Left kidney (tissue), 2 donors: Measurements from ENCODE around the gene ACSL5. TPM values are rescaled to one million over a fixed set of nuclear protein-coding genes. Genes with fewer than 3 reads are reported as not detected.
A peak's percentile ranks its signal among the peaks of the same experiment; 100 is the strongest.

Experiments
- DNase-seq: peaks from one replicate; pipeline ENCODE4 v3.0.0-alpha.2; 2013
- polyA plus RNA-seq: library from polyadenylated mRNA; unstranded; fragments of 120-200 nt; gene quantifications from one replicate; pipeline ENCODE4 v1.2.1, GENCODE V29; 2013; ENCODE audit not compliant: insufficient read length

Gene ACSL5
- polyA plus RNA-seq, 1 donor = 4.7 TPM

DNA sequence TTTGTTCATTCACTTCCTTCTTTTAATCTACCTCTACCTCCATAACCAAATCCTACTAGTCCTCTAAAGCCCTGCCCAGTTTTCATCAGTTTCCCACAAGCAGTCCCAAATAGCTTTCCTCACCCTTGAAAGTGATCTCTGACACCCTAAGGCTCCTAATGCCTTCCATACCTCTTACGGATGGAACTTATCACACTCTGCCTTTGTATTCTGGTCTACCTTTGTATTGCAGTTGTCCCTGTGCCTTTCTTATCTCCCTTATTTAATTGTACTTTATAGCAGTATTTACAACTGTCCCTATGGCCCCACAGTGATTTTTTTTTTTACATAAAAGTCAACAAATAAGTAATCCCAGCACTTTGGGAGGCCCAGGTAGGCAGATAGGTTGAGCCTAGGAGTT lies 33.8 kb downstream of the ACSL5 start:
- DNase-seq = no peak

DNA sequence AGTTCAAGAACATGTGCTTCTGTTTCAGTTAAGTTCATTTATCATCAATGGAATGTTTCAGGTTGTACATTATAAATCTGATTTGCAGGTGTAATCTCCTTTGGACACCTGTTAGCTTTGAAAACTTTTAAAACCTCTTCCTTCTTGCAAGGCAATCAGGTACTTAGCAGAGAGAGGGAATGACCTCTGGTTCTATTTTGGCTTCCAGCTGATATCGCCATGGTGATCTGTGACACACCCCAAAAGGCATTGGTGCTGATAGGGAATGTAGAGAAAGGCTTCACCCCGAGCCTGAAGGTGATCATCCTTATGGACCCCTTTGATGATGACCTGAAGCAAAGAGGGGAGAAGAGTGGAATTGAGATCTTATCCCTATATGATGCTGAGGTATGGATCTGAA lies 35.4 kb downstream of the ACSL5 start:
- no peak for DNase-seq

DNA sequence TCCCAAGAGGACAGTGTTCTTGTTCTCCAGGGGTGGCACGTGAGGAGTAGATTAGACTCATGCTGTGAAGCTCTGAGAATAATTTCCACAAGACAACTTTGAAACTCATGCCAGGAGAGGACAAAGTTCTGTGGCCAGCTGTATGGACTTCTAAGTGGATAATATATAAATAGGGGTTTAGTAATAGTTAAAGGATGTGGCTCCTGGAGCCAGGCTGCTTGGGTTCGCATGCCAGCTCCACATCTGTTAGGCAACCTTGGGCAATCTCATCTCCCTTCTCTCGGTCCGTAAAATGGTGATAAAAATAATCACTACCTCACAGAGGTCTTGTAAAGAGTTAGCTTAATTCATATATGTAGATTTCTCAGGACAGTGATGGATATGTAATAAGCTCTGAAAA lies 35.8 kb downstream of the ACSL5 start:
- DNase-seq = no peak

DNA sequence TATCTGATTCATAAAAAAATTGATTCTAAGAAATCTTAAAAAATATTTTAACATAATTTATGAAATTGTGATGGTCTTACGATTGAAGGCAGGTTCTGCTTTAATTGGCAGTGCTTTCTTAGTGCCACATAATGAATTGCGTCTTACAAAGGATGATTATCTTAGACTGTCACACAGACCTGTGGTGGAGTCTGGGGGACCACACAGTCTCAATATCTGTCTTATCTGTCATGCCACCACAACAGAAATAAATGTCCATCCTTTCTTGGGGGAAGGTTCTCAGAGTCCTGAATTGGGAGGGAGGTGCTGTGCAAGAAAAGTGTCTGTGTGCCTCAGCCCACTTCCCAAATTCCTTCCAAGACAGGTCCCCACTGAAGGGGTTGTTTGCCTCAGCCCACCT lies 38.8 kb downstream of the ACSL5 start:
- DNase-seq = no peak

DNA sequence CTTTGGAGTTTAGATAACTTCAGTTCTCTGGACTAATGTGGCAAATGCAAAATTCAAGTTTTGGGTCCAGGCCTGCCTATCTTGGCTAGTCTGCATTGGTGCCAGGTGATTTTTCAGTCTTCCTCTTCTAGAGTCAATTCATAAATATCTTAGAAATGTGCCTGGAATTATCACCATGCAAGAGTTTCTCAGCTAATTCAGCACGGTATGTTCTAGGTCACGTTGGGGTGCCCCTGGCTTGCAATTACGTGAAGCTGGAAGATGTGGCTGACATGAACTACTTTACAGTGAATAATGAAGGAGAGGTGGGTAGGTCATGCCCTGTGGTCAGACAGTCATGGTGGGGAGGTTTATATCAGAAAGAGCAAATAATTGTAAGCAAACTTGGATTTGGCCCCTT lies 47.8 kb downstream of the ACSL5 start:
- no peak for DNase-seq

DNA sequence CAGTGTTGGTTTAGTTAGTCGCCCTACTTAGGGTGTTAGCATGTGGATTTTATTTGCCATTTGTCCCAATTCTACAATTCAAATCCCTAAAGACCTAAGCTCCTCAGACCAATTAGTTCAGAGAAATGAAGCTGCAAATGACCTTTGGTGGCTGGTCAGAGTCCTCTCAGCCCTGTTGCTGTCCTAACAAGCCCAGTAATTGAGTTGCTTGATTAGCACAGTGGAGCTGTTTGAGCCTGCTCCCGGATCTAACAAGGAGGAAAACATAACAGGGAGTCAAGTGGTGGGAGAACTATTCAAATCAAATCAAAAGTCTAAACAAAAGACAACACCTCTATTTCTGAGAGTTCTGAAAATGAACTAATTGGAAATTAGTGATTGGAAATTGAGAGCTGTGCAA lies 50.7 kb downstream of the ACSL5 start:
- DNase-seq = no peak

DNA sequence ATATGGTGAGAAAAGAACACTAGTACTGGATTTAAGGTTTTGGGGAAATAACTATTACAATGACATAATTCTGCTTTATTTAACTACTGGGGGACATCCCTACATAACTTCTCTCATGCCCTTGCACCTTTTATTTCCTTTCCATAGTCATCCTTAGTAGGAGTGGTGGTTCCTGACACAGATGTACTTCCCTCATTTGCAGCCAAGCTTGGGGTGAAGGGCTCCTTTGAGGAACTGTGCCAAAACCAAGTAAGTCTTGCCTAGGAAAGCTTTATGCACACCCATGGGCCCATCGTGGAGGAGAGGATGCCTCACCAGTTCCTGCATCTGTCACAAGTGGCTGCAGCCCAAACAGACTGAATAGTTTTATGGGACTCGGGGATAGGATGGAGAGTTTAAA lies 52.2 kb downstream of the ACSL5 start:
- no peak for DNase-seq

DNA sequence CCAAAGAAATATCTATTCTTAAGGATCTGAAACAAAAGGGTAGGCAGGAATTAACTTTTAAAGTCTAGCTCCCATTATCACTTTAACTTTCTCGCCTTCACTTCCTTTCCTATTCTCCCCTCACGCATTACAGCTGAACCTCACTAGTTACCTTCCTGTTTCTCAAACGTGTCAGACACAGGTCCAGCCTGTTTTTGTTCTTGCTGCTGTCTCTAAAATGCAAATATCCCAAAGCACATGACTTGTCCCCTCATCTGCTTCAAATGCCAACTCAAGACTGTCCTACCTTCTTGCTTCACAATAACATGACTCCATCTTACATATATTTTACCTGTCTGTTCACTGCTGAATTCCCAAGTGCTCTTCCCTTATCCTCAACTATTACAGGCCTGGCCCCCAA lies 55.2 kb downstream of the ACSL5 start:
- DNase-seq = no peak

DNA sequence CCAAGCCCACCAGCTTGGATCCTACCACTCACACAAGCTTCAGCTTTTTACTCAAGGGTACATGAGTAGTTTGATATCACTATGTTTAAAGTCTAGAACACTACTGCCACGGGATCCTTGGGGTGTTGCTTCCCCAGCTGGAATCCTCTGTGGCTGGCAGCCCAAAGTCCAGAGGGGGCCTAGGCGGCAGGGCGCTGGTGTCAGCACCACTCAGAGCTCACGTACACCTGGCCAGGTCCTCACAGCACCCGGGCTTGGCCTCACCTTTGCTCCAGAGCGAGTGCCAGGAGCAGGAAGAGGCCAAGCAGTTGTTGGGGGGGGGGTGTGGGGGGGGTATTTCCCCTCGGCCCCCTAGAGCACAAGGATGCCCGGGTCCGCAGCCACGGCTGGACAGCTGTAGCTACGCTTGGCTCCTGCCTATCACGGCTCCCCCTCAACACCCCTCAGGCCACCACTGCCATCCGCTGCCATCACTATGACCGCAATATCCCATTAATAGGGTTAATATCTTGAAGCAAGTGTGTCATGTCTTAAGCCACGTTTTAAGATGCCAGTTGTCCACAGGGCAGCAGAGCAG lies 55.8 kb downstream of the ACSL5 start:
- DNase-seq = no peak

DNA sequence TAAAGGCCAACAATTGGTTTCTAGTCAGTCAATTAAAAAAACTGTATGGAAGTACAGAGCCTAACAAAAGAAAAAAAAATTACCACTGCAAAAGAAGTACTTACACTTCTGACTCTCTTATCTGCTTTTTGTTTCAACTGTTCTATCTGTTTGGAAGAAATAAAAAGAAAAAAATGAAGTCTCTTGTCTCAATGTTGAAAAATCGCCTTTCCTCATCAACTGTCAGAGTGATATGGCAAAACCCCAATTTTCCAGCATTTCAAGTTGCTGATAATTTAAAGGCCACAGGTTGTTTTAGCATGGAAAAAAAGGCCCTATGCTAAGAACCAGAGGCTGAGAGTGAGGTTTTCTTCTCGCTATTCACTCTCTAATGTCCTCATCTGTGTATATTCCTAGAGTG lies 59.2 kb downstream of the ACSL5 start:
- no peak for DNase-seq

DNA sequence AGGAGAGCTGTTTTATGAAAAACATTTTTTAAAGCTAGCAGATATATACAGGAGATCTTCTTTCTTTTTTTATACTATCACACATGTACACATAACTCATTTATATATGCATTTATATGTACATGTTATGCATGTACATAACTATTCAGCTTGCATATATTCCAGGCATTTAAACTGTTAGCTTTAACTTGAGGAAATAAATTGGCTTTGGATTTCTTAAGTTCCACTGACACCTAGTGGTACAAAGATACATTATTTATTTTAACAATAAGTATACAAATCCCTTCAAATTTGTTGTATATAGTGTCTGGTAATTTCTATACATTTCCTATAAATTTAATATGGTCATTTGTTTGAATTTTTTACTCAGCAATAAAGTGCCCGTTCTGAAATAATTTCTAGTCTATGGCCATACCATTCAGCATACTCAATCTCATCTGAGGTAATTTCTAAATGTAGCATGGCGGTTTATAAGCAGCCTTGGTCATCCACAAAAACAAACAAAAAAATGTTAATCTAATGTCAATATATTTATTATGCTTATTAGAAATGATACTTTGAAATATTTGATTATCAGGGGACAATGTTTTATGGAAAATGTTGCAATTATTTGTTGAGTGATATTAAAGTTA lies 61.2 kb downstream of the ACSL5 start:
- peak; percentile 39 for DNase-seq

DNA sequence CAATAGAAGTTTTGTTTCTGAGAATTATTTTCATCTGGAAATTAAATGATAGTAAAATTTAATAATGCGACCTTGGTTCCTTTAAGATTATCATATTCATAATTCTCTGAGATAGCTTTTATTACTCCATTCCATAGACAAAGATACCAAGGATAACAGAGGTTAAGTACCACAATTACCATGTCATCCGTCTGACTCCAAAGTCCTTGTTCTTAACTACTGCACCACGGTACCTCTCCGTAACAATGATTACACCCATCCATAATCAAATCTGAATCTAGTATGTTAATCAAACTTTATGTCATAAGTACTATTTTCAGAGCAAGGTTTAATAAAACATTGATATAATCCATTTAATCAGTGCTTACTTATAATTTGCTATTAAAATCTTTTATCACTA lies 64.4 kb downstream of the ACSL5 start:
- no peak for DNase-seq

DNA sequence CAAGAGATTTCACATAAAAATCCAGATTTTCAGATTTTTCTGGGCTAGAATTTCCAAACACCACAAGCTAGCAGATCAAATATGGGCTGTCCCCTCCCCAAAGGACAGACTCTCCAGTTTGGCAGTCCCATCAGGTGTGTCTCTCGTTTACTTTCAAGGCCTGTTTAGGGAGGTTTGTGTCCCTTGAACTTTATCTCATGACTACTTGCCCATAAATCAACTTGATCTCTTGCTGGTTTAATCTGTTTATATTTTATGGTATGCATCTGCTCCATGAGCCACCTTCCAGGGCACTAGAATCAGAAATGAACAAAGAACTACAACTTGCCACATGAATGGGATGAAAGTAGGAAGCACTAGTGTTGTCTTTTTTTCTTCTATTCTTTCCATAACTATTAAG lies 67.6 kb downstream of the ACSL5 start:
- no peak for DNase-seq

DNA sequence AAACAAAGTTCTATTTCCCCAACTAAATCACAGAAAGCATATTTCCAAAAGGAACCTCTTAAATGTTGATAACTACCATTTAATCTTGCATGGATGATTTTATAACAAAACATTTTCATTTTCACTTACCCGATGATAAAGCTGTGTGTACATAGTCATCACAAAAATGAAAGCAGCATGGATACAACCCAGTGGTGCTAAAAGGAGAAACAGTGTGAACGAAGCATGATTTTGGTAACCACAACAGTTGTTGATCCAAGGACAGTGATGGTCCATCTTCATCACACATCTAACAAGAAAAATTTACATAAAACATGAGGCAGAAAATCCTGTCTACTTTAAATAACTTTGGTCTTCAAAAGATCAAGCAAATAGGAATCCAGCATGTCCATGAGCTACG lies 68.1 kb downstream of the ACSL5 start:
- DNase-seq = no peak

DNA sequence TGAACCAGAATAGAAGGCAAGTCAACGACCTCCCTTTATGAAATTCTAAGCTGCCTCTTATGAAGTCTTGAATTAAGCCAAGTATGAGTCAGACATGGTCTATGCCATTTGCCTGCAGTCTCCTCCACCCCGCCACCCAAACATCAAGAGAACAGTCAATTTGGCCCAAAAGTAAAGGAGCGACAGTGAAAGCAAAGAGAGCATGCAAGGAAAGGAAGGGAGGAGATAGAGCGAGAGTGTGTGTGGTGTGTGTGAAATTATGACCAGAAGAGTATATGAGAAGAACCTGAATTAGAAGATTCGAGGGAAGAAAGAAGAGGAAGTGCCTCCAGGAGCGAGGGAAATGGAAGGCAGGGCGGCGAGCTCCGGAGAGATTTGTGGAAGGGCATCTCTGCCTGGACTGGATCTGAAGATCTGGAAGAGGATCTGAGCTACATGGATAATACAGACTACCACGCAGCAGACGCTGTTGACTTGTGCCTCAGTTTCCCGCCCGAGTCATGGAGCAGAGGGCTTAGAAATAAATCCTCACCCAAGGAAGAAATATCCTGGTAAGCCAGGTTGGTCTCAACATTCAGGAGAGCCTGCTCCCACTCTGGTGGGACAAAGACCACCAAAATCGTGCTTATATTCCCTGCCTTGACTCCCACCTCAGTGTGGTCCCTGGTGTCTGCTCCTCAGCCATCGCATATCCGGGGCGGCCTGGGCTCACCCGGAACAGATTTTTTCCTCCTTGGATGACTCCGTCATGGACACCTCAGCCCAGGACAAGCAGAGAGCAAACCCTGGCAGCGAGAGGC lies 72.3 kb downstream of the ACSL5 start:
- DNase-seq = no peak

DNA sequence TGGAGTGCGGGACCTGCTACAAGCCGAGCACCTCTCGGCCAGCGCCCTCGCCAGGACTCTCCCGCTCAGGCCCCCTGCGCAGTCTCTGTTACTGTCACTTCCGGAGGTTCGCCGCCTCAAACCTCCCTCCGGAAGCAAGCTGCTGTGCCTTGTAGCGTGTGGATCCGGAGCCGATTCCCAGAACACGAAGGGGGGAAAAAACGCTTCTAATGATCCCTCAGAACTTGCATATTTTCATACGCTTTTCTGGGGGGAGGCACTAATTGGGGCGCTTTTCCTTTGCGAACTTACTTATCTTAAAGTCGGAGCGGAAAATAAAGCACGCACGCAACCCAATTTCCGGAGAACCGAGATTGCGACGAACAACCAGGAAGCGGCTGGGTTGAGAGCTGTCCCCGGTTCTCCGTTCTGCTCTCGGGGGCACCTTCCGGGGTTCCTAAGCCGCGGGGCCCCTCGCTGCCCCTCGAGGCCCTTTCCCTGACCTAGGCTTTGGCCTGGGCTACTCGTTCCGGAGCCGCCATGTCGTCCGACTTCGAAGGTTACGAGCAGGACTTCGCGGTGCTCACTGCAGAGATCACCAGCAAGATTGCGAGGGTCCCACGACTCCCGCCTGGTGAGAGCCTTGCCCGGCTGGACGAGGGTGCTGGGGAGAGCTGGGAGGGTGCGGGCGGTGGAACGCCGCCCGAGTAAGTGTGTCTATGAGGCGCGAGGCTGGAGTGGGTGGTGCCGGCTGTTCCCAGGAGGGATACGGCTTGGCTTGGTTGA lies 73.1 kb downstream of the ACSL5 start, which contains the start of the genes VTI1A and ZDHHC6:
VTI1A (plus strand) TSS at position 361 of the 765 bp plus-strand sequence; CDS start at position 520, 159 bp downstream.
ZDHHC6 (minus strand) TSS at position 60 of the 765 bp plus-strand sequence. CDS start 1,478 bp downstream, outside the sequence.
- DNase-seq = peak; percentile 86

DNA sequence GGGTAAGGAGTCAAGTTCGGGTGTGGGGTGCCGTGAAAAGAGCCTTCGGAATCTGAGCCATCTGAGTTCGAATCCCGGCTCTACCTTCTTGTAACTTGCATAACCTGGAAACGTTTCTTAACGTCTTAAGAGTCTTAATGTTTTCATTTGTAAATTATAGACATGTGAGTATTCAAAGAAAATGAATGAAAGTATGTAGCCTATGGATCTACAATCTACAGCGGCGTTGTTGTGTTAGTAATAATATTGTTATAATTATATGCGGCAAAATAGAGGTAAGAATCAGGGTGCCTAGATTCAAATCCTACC lies 73.7 kb downstream of the ACSL5 start:
- no peak for DNase-seq

DNA sequence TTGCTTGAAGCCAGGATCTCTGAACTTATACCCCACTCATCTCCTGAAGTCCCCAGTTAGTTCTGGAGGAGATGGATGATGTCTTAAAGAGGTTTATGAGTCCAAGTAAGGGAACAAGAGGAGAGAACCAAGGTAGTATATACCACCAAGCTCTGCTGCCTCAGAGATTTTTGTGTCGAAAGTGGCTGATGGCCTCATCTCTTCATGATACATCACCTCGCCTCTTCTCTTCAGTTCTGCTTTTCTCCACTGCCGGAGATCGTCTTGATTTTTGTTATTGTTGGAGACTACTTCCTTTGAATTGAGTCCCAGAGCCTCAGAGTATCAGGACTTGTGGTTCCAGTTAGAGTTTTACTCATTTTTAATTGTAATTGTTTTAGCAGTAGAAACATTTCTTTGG lies 75.0 kb downstream of the ACSL5 start:
- no peak for DNase-seq

DNA sequence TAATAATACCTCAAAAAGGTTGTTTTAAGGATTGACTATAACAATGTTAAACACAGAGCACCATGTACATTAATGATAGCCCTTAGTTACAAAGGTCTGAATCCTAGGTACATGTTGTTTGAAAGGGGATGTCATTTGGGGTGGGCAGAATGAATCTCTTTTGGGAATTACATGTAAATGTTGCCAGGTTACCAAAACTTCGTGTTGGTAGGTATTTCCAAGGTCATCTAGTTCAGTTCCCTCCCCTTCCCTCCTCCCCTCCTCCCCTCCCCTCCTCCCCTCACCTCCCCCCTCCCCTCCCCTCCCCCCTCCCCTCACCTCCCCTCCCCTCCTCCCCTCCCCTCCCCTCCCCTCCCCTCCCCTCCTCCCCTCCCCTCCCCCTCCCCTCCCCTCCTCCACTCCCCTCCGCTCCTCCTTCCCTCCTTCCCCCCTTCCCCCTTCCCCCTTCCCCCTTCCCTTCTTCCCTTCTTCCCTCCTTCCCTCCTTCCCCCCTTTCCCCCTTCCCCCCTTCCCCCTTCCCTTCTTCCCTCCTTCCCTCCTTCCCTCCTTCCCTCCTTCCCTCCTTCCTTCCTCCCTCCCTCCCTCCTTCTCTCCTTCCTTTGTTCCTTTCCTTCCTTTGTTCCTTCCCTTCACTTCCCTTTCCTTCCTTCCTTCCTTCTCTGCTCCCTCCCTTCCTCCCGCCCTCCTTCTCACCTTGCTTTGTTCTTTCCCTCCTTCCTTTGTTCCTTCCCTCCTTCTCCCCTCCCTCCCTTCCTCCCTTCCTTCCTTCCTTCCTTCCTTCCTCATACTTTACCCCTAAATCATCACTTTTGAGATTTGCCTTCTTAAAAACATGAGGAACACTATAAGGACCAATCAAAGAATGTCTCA lies 81.2 kb downstream of the ACSL5 start:
- no peak for DNase-seq

DNA sequence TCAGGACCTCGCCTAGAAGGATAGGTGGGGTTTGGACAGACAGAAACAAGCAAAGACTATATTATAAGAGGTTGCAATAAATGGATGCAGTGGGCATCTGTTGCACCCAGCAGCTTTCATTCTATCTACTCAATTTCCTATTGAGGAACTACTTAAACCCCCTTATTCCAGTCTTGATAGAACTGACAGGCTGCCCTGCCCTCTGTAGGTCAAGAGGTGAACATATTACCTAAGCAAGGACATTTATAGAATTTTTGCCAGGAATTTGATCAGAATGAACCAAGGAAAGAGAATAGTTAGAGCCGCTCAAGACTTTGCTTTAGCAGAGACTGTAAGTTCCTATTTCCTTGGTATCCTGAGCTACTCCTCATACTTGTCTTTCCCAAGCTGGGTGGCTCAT lies 82.6 kb downstream of the ACSL5 start:
- no peak for DNase-seq

DNA sequence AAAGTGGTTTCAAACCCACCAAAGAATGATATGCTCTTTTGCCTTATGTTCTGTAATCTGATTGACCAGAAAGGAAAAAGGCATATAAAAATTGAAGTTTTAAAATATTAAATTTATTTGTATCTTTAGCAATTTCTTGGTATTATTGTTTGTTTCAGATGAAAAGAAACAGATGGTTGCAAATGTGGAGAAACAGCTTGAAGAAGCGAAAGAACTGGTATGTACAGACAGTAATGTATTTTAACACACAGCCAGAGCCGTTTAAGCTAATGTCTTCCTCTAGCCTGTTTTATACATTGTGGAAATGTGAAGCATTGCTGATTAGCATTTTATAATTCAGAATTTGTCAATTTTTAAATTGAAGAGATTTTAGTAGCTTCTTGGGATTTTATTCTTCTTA lies 86.5 kb downstream of the ACSL5 start:
- DNase-seq = no peak
